ENCODE data around the gene EVPL.
A peak's percentile ranks its signal among the peaks of the same experiment; 100 is the strongest.

- TF ChIP-seq, protein P1, sequence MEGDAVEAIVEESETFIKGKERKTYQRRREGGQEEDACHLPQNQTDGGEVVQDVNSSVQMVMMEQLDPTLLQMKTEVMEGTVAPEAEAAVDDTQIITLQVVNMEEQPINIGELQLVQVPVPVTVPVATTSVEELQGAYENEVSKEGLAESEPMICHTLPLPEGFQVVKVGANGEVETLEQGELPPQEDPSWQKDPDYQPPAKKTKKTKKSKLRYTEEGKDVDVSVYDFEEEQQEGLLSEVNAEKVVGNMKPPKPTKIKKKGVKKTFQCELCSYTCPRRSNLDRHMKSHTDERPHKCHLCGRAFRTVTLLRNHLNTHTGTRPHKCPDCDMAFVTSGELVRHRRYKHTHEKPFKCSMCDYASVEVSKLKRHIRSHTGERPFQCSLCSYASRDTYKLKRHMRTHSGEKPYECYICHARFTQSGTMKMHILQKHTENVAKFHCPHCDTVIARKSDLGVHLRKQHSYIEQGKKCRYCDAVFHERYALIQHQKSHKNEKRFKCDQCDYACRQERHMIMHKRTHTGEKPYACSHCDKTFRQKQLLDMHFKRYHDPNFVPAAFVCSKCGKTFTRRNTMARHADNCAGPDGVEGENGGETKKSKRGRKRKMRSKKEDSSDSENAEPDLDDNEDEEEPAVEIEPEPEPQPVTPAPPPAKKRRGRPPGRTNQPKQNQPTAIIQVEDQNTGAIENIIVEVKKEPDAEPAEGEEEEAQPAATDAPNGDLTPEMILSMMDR (IDR thresholded peaks at IDR 0.05) = peak in 4 of 7 experiments; percentile 49 to 73 (median 63)
- no peak for TF ChIP-seq POLR2AphosphoS5 (IDR thresholded peaks at IDR 0.05)
Measured at GRCh38 chr17:76000016-76000754, 26.9 kb downstream of the EVPL start.

All from stomach (tissue), 4 donors.